GM03348 (cell line): ENCODE measurements around the gene TRPC4.
A peak's percentile ranks its signal among the peaks of the same experiment; 100 is the strongest.

Experiments
- DNase-seq: peaks from one replicate; pipeline ENCODE4 v3.0.0; 2012; ENCODE audit warnings: low spot score

The TRPC4 gene

DNA sequence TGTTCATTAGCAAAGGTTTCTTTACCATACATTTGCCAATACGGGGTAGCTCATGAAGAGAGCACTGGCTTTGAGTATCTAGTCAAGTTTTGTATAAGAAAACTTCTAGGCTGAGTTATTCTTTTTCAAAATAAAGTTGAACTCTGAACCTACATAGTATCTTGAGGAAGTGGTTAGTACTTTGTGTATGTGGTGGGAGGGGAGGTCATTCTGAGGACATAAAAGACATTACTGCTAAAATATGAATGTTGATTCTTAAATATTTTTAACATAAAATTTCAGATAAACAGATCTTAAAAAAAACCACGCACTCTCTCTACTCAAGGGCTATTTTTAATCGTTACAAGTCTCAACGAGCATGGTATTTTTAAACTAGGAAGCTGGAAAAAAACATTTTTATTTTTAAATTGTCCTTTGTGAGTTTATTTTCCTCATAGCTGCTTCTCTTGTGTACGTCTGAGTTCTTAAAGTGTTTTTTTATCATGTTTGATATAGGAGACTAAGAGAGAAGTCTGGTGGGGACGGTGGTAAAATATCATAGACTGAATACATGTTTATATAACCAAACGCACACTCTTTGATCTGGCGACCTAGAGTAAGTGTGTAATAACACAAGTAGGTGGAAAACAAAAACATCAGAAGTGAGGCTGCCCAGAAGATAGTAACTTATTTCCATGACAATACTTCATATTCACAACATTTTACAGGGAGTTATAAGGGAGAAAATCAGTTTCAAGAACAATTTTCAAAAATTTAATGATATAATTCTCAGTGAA, 153.0 kb downstream of the TRPC4 start:
- DNase-seq: no peak

DNA sequence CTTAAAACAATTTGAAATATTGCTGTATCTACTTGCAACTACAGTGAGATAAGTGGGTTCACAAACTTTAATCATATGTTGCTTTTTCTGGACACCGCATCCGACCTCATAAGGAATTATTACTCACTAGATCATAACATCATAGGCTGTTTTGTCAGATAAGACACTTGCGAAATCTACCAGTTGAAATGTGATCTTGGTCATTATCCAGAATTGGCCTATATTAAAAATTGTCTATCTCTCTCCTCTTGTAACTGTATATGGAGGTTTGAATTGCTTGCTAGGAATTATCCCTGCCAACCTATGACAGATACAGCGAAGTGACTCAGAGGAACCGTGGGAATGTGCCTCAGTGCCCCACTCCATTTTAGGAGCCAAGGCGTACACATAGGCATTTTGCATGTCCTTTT, 154.0 kb downstream of the TRPC4 start:
- no peak for DNase-seq

DNA sequence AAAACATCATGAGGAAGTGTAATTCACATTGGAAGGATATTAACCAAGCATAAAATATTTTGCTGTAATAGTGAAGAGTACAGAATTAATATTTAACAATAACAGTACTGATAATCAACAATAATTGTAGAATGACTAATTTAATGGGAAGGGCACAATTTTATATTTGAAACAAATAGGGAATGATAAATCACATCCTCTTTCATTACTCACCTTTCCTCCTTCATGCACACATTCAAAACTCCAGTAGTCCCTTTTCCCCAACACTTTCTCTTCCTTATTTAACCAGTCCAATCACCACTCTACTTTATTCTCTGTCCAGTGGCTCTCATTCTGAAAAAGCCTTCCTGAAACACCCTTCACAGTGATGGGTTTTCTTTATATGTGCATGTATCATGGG, 160.3 kb downstream of the TRPC4 start:
- no peak for DNase-seq

DNA sequence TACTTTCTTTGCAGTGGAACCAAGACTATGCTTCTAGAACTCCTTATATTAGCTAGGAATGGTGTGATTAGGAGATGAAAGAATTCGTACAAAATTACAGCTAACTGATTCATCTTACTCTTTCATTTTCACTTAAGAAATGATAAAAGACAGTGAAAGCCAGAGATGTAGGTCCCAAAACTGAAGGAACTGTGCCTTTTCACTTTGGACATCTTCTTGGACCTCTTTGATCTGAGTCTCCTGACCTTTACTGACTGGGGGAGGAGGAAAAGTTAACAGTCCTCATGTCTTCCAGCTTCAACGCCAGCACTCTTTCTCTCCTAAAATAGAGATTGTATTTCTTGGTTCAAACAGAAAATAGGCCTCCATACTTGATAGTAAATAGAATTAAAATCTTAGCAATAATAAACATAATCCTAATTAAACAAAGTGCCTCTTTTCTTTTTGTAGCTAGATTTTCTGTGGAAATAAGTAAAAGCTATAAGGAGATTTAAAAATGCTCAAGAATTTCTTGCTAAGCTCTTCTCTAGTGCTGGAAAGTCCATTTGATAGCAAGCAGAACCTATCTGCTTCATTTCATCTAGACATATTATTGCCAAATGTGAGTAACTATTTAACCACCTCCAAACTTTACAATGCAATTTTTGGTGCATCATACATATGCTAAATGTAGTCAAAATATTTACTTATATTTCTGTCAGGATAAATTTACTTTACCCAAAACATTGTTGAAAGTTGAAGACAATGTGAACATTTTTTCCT, 161.7 kb downstream of the TRPC4 start:
- no peak for DNase-seq

DNA sequence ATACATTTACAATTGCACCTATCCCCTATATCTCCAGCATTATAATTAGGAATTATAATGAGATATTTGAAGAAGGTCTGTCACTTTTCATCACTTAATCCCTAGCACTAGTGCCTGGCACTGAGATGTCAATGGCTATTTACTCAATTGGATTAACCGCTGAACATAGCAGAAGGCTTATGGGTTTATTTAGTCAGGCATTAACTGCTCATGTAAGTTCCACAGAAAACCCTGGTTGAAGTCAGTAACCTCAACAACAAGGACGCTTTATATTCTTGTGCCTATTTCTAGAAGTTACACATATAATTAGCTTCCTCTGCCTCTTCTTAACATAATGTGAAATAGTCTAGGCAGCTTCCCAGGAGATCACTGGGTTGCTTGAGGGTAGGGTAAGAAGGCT, 163.5 kb downstream of the TRPC4 start:
- no peak for DNase-seq

- peak; percentile 78 for DNase-seq
Measured at GRCh38 chr13:37701972-37702371, 167.6 kb downstream of the TRPC4 start.

- peak; percentile 36 for DNase-seq
Measured at GRCh38 chr13:37701306-37701705, 168.3 kb downstream of the TRPC4 start.

DNA sequence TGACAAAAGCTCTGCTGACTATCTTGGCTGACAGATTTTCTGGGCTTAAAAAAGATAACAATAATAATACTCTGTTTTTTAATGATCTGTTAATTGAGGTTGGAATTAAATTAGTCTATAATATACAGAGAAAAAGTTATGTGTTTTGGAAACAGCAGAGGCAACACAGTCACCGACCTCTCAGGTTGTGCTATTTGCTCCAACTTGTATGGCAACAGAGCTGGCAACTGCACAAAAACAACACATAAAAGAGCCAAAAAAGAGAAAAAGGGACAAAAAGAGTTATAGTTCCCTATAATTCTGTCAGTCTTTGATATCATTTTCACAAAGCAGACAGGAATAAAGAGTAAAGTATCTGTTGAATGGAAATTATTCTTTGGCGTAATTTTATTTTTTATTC, 168.7 kb downstream of the TRPC4 start:
- no peak for DNase-seq

- DNase-seq: no peak
Measured at GRCh38 chr13:37695200-37695599, 174.4 kb downstream of the TRPC4 start.

DNA sequence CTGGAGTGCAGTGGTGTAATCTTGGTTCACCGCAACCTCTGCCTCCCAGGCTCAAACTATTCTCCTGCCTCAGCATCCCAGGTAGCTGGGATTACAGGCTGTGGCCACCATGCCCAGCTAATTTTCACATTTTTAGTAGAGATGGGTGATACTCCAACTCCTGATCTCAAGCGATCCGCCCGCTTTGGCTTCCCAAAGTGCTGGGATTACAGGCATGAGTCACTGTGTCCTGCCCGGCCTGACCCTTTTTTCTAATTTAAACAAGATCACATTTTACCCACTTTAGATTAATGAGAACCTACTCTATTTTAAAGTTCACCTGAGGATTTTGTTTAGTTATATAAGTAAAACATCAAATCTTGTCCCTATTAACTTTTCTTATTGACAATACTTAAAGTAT, 179.2 kb downstream of the TRPC4 start:
- no peak for DNase-seq

- peak; percentile 19 for DNase-seq
Measured at GRCh38 chr13:37686501-37686900, 183.1 kb downstream of the TRPC4 start.

GRCh38 chr13:37685206-37685605, 184.4 kb downstream of the TRPC4 start:
- DNase-seq: no peak

DNA sequence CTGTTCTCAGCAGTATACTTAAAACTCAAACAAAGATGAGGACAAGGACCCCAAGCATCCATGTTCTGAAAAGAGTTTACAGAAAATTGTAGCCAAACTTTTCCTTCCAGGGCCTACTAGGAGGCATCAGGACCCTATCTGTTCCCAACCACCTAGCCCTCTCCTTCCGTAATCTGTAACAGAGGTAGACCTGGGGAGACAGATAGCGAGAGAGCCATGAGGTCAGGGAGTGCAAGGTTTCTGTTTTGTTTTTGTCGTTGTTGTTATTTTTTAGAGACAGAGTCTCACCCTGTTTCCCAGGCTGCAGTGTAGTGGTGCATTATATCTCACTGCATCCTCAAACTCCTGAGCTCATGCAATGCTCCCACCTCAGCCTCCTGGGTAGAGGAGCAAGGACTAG, 187.1 kb downstream of the TRPC4 start:
- no peak for DNase-seq

- no peak for DNase-seq
Measured at GRCh38 chr13:37681281-37682032, 188.1 kb downstream of the TRPC4 start.

- DNase-seq: no peak
Measured at GRCh38 chr13:37680137-37680536, 189.4 kb downstream of the TRPC4 start.

DNA sequence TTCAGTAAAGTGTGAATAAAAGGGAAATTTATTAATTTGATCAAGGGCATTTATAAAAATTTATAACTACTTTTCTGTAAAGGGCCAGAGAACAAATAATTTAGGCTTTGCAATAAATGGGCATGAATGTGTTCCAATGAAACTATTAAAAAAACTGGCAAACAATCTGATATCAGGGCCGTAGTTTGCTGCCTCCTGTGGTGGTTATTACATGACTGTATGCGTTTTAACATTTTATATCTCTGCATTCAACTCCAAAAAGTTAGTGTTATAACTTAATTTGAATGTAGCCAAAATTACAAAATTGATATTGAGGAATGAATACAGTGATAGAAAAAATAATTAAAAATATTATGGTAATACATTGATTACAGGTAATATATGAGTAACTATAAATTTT, 190.5 kb downstream of the TRPC4 start:
- no peak for DNase-seq

DNA sequence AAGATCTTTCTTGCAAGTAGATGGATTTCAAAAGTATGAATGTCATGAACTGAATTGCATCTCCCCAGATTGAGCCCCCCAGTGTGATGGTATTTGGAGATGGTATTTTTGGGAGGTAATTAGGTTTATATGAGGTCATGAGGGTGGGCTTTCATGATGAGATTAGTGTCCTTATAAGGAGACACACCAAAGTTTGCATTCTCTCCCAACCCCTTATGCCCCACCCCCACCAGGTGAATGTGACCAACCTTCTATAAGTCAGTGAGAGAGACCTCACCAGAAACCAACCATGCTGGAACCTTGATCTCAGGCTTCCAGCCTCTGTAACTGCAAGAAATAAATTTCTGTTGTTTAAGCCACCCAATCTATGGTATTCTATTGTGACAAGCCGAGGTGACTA, 199.7 kb downstream of the TRPC4 start:
- DNase-seq: no peak

GRCh38 chr13:37667702-37668101, 201.9 kb downstream of the TRPC4 start:
- peak; percentile 9 for DNase-seq

DNA sequence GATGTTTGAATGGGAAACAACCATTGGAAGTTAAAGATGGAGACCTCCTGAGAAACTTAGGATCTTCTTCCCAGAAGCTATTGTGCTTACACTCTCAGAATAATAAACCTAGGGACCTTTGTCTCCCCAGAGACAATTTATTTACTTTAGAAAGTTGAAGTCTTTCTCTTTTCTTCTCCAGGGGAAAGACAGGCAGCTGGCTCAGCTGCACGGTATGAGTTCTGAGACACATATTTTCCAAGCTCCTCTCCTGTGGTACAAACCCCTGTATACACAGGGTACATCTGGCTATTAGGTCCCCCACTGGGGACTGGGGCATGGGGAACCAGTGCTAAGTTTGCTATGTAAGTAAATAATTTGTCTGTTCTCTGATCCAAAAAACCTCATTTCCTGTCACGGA, 203.5 kb downstream of the TRPC4 start:
- DNase-seq: no peak

DNA sequence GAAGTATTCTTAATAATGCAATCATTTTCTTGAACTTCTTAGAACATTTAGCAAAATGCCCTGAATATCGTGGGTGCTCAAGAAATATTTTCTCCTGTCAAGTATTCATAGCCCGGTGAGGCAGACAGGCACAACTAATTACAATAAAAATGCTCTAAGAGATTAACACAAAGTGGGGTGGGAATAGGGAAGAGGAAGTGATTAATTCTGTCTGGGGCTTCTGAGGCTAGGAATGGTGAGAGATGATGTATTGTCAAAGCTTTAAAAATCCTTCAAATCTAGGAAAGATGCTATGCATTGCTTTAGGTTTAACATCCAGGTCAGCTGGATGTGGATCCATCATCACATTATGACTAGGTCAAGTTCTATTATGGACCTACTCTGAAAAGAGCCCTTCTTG, 204.2 kb downstream of the TRPC4 start:
- DNase-seq: no peak

GRCh38 chr13:37663724-37664123, 205.8 kb downstream of the TRPC4 start:
- no peak for DNase-seq

DNA sequence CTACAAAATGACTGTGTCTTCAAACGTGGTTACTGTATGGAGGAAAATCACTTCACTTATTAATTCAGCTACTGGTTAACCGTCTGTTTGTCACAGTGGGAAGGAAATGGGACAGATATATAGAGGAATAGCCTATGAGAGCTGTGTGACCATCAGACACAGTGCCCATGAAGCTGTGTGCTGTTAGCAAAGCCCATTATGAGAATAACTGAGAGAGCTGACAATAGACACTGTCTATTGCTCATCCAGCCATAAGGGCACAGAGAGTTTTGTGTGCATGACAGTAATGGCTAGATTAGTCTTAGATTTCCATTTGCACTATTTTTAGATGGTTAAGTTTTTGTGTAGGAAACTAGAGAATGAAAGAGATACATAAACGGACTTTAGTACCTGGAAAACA, 206.9 kb downstream of the TRPC4 start:
- no peak for DNase-seq

DNA sequence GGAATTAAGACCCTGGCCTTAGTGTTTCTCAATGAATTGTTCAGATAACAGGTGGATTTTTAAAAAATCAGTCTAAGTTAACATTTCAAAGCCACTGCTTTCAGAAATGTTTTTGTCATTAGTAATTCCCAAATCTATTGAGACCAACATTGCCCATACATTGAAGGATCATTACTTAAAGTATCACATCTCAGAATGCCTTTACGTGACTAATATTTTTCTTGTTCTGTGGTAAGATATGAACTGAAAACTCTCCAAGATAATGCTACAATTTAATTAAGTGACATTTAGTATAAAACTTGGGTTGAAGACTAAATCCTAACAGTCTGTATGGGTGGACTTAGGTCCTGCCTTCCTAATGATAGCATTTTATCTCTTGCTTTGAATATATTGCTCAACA, 211.6 kb downstream of the TRPC4 start:
- DNase-seq: no peak
